H1 (cell line): Measurements from ENCODE around the gene KRT83. TPM values are rescaled to one million over a fixed set of nuclear protein-coding genes. Genes with fewer than 3 reads are reported as not detected.

Experiments
- CTCF ChIA-PET: fragments of 300-600 bp; sonication (Branson Sonifier 250); formaldehyde crosslinking; loops from one replicate; lab custom pipeline; 2021; ENCODE audit not compliant: partially characterized antibody; lab: Charles Lee
- POLR2A ChIA-PET: fragments of 300-600 bp; sonication (Branson Sonifier 250); formaldehyde crosslinking; loops from one replicate; lab custom pipeline; 2021; ENCODE audit warnings: inconsistent platforms; ENCODE audit not compliant: partially characterized antibody; lab: Charles Lee
- DNase-seq, 2 experiments: peaks; one replicate each; pipeline versions ENCODE4 v3.0.0 to v3.0.0-alpha.2; 2010 to 2022; ENCODE audit warnings: low spot score in 2 of 2, low read depth in 1 of 2, mixed read lengths in 1 of 2
- FAIRE-seq: peaks from 2 replicates; lab custom pipeline; 2011; peaks lifted over from hg19 to GRCh38; lab: Jason Lieb, UNC
- H2AFZ ChIP-seq: 2 replicates; pipeline ENCODE4 v1.8.1; 2012; ENCODE audit warnings: low read length, inconsistent platforms
- H2AK5ac ChIP-seq: 2 replicates; pipeline ENCODE4 v1.6.1; 2013; ENCODE audit warnings: low read depth, low read length
- H2BK120ac ChIP-seq: replicated peaks from 2 replicates; pipeline ENCODE3; 2013; ENCODE audit warnings: low read depth, low read length, inconsistent platforms
- H2BK12ac ChIP-seq: 2 replicates; pipeline ENCODE4 v1.6.1; 2013; ENCODE audit warnings: low read depth, low read length
- H2BK15ac ChIP-seq: 2 replicates; pipeline ENCODE4 v1.6.1; 2013; ENCODE audit warnings: low read length
- H2BK20ac ChIP-seq: 2 replicates; pipeline ENCODE4 v1.6.1; 2013; ENCODE audit warnings: low read length
- H2BK5ac ChIP-seq: 2 replicates; pipeline ENCODE4 v1.6.1; 2013; ENCODE audit warnings: low read depth, low read length
- H3K14ac ChIP-seq: 2 replicates; pipeline ENCODE4 v1.6.1; 2013; ENCODE audit warnings: inconsistent platforms; ENCODE audit not compliant: insufficient read length
- H3K18ac ChIP-seq: 2 replicates; pipeline ENCODE4 v1.6.1; 2013; ENCODE audit warnings: low read length; ENCODE audit errors: extremely low read depth
- H3K23ac ChIP-seq: 2 replicates; pipeline ENCODE4 v1.6.1; 2013; ENCODE audit warnings: inconsistent platforms; ENCODE audit not compliant: insufficient read length
- H3K23me2 ChIP-seq: 2 replicates; pipeline ENCODE4 v1.6.1; 2013; ENCODE audit warnings: low read depth, low read length
- H3K27ac ChIP-seq: 2 replicates; pipeline ENCODE4 v1.6.1; 2011; ENCODE audit warnings: low read depth, low read length, inconsistent platforms
- H3K27me3 ChIP-seq, 4 experiments: replicated peaks in 1 of 4; 1 replicate in 1 of 4; 2 replicates in 3 of 4; pipeline versions ENCODE4 v1.6.1 to v1.8.1; 2011 to 2013; ENCODE audit warnings: low read length in 3 of 4, mild to moderate bottlenecking in 3 of 4, inconsistent platforms in 2 of 4, mixed read lengths in 2 of 4, moderate library complexity in 1 of 4; ENCODE audit not compliant: control insufficient read depth in 3 of 4, insufficient read depth in 3 of 4; ENCODE audit errors: extremely low read depth in 1 of 4
- H3K36me3 ChIP-seq, 4 experiments: 2 replicates each; pipeline versions ENCODE4 v1.6.1 to v1.8.1; 2011 to 2013; ENCODE audit warnings: mild to moderate bottlenecking in 4 of 4, low read length in 3 of 4, moderate library complexity in 2 of 4, control low read depth in 1 of 4, inconsistent platforms in 1 of 4; ENCODE audit not compliant: insufficient read depth in 4 of 4, control insufficient read depth in 2 of 4
- H3K4ac ChIP-seq: replicated peaks from 2 replicates; pipeline ENCODE3; 2013; ENCODE audit warnings: low read length, low read depth, mixed read lengths, inconsistent platforms; ENCODE audit not compliant: insufficient read length
- H3K4me1 ChIP-seq, 4 experiments: replicated peaks in 1 of 4; 1 replicate in 1 of 4; 2 replicates in 3 of 4; pipeline versions ENCODE4 v1.6.1 to v1.8.1; 2011 to 2013; ENCODE audit warnings: low read length in 3 of 4, inconsistent platforms in 2 of 4, mixed read lengths in 1 of 4; ENCODE audit not compliant: insufficient read depth in 4 of 4, control insufficient read depth in 3 of 4
- H3K4me2 ChIP-seq, 2 experiments: 2 replicates each; pipeline versions ENCODE4 v1.6.1 to v1.8.1; 2011 to 2013; ENCODE audit warnings: low read depth in 2 of 2, low read length in 2 of 2, control low read depth in 1 of 2, inconsistent platforms in 1 of 2, mild to moderate bottlenecking in 1 of 2; ENCODE audit not compliant: insufficient read depth in 1 of 2
- H3K4me3 ChIP-seq, 4 experiments: fragments of 200-600, 300-600 bp in 1 of 4; sonication (generic), shearing (Covaris generic), sonication (Bioruptor Twin) in 1 of 4; 2 replicates each; pipeline versions ENCODE4 v1.5.1 to v1.8.1; 2011 to 2016; ENCODE audit warnings: low read length in 4 of 4, low read depth in 3 of 4, control low read depth in 2 of 4, inconsistent platforms in 2 of 4, mild to moderate bottlenecking in 2 of 4, mixed read lengths in 1 of 4, moderate library complexity in 1 of 4; ENCODE audit not compliant: insufficient read depth in 2 of 4; ENCODE audit errors: extremely low read depth in 1 of 4
- H3K56ac ChIP-seq: replicated peaks from 2 replicates; pipeline ENCODE3; 2013; ENCODE audit warnings: low read depth, mild to moderate bottlenecking, mixed read lengths, low read length, inconsistent platforms; ENCODE audit not compliant: insufficient read length
- H3K79me1 ChIP-seq: 2 replicates; pipeline ENCODE4 v1.6.1; 2013; ENCODE audit warnings: low read depth, low read length, control low read depth
- H3K79me2 ChIP-seq, 2 experiments: 2 replicates each; pipeline versions ENCODE4 v1.6.1 to v1.8.1; 2012 to 2013; ENCODE audit warnings: low read length in 2 of 2, mild to moderate bottlenecking in 2 of 2, inconsistent platforms in 1 of 2; ENCODE audit not compliant: insufficient read depth in 2 of 2, control insufficient read depth in 1 of 2
- H3K9ac ChIP-seq, 4 experiments: replicated peaks in 1 of 4; 1 replicate in 1 of 4; 2 replicates in 3 of 4; pipeline versions ENCODE4 v1.6.1 to v1.8.1; 2011 to 2013; ENCODE audit warnings: low read depth in 3 of 4, low read length in 3 of 4, control low read depth in 2 of 4, mild to moderate bottlenecking in 2 of 4, moderate library complexity in 2 of 4, inconsistent platforms in 1 of 4; ENCODE audit errors: extremely low read depth in 1 of 4
- H3K9me3 ChIP-seq, 2 experiments: 2 replicates each; pipeline versions ENCODE4 v1.6.1 to v1.8.1; 2012 to 2013; ENCODE audit warnings: mild to moderate bottlenecking in 2 of 2, moderate library complexity in 2 of 2, control low read depth in 1 of 2, inconsistent platforms in 1 of 2, low read depth in 1 of 2, low read length in 1 of 2, mixed read lengths in 1 of 2; ENCODE audit not compliant: insufficient read depth in 2 of 2
- H4K20me1 ChIP-seq, 2 experiments: replicated peaks in 1 of 2; 2 replicates each; pipeline versions ENCODE3 to v1.8.1; 2011 to 2013; ENCODE audit warnings: inconsistent platforms in 2 of 2, low read length in 2 of 2, mild to moderate bottlenecking in 1 of 2; ENCODE audit not compliant: insufficient read depth in 2 of 2, control insufficient read depth in 1 of 2
- H4K5ac ChIP-seq: 2 replicates; pipeline ENCODE4 v1.6.1; 2013; ENCODE audit warnings: low read length, low read depth, mixed read lengths, inconsistent platforms; ENCODE audit not compliant: insufficient read length
- H4K8ac ChIP-seq: 2 replicates; pipeline ENCODE4 v1.8.0; 2013; ENCODE audit warnings: mild to moderate bottlenecking, moderate library complexity, low read length, inconsistent platforms; ENCODE audit not compliant: insufficient read depth; ENCODE audit errors: extremely low read depth
- H4K91ac ChIP-seq: replicated peaks from 2 replicates; pipeline ENCODE3; 2013; ENCODE audit warnings: low read length, mixed read lengths, inconsistent platforms; ENCODE audit not compliant: insufficient read length
- ATF3 ChIP-seq: IDR thresholded peaks from 2 replicates; pipeline ENCODE4 v1.6.1; 2011; ENCODE audit warnings: low read depth, mild to moderate bottlenecking, low read length; ENCODE audit not compliant: insufficient read depth
- TEAD4 ChIP-seq: IDR thresholded peaks from 2 replicates; pipeline ENCODE4 v1.6.1; 2012; ENCODE audit warnings: low read depth, low read length, inconsistent platforms, mixed read lengths
- ZNF274 ChIP-seq: IDR thresholded peaks from 2 replicates; pipeline ENCODE4 v1.7.0; 2012; ENCODE audit warnings: low read length, borderline replicate concordance; ENCODE audit errors: extremely low read depth
- WGBS, 2 experiments: shearing (Covaris generic) in 1 of 2; methylation state at CpG; one replicate each; pipeline versions ENCODE4 v1.1.6 to v1.1.7; 2013 to 2015; ENCODE audit warnings: low lambda C conversion rate in 2 of 2, mixed read lengths in 2 of 2, inconsistent platforms in 1 of 2, low coverage in 1 of 2, missing lambda C conversion rate in 1 of 2; ENCODE audit not compliant: insufficient replicate concordance in 2 of 2, insufficient coverage in 1 of 2, insufficient read length in 1 of 2; ENCODE audit errors: extremely low coverage in 1 of 2, missing lambda C conversion rate in 1 of 2; 5-methylcytosine and 5-hydroxymethylcytosine counted together
- polyA plus RNA-seq, 7 experiments: library from polyadenylated mRNA; depleted of rRNA in 3 of 7; stranded (reverse) in 5 of 7; unstranded in 2 of 7; fragments of >200 nt in 5 of 7; fragments of 200-250 nt in 2 of 7; gene quantifications; 1 replicate in 5 of 7; 2 replicates in 1 of 7; 4 replicates in 1 of 7; pipeline versions ENCODE4 v1.2.1 to v1.2.3, GENCODE V29; 2011 to 2013; ENCODE audit warnings: missing spikeins in 2 of 7, mixed read lengths in 2 of 7
- total RNA-seq: library from RNA; stranded (reverse); fragmentation: NEBNext Ultra II Directional; extraction: Animal tissue kit (Norgen Biotek cat#: 25700); gene quantifications from 2 replicates; pipeline ENCODE4 v1.2.1, GENCODE V29; 2021

The KRT83 gene
- total and polyA plus RNA-seq, 2 of the 8 experiments (the other 6 are each of a cell fraction or from before 2014, with no cell fraction given) = not detected

- peaks cover 0 to 2% of the 10 kb centered on the region in 2 experiments for H4K20me1 ChIP-seq
- no peak overlapping the region for H2BK5ac ChIP-seq
- no peak overlapping the region for H3K4ac ChIP-seq
- FAIRE-seq = no peak
- H3K36me3 ChIP-seq = no peaks in the 10 kb centered on the region
- CTCF ChIA-PET = interaction anchor here (0.9 to 8.6 kb wide), 23 partner anchors 8 to 507 kb away, joined by 3 to 105 read pairs (median 3); partner anchors contain the start of genes KRT83 and KRT84
- H3K56ac ChIP-seq = no peak overlapping the region
- H2BK15ac ChIP-seq = no peak overlapping the region
- H3K4me2 ChIP-seq = no peak overlapping the region
- H3K9ac ChIP-seq = no peak overlapping the region
- no peak overlapping the region for H2BK120ac ChIP-seq
- no peak overlapping the region for H3K14ac ChIP-seq
- POLR2A ChIA-PET = no interaction called here
- no peak overlapping the region for H4K91ac ChIP-seq
- no peak overlapping the region for H2AFZ ChIP-seq
- no peak overlapping the region for H2BK12ac ChIP-seq
- no peak overlapping the region for H4K8ac ChIP-seq
- no peak overlapping the region for H3K4me3 ChIP-seq
- no peaks in the 10 kb centered on the region for H3K4me1 ChIP-seq
- H2BK20ac ChIP-seq = no peak overlapping the region
- H3K23me2 ChIP-seq = no peaks in the 10 kb centered on the region
- 85% methylated on average over 6 of the region's 6 CpGs; no CpG with 5 or more reads in 1 of the 2 experiments for WGBS, 2 experiments
- no peaks in the 10 kb centered on the region for H3K79me1 ChIP-seq
- H2AK5ac ChIP-seq = no peak overlapping the region
- no peak overlapping the region for H3K23ac ChIP-seq
- H3K27ac ChIP-seq = no peak overlapping the region
- no peak for DNase-seq
- no peak overlapping the region for H3K18ac ChIP-seq
- no peaks in the 10 kb centered on the region for H3K27me3 ChIP-seq
- no peaks in the 10 kb centered on the region for H3K9me3 ChIP-seq
- no peaks in the 10 kb centered on the region for H3K79me2 ChIP-seq
- no peak overlapping the region for H4K5ac ChIP-seq
- TF ChIP-seq ATF3 = no peak
- no peak for TF ChIP-seq TEAD4
- no peak for TF ChIP-seq ZNF274
Observed at GRCh38 chr12:52369809-52370208, 48.6 kb upstream of the KRT83 start.
